AG09319 (cell line): ENCODE measurements around the gene CCDC186.

Experiments
- DNase-seq: peaks from one replicate; pipeline ENCODE4 v3.0.0-alpha.2; 2010; ENCODE audit warnings: low read depth; ENCODE audit errors: extremely low read depth
- CTCF ChIP-seq: IDR thresholded peaks from 2 replicates; pipeline ENCODE4 v1.5.1; 2011; ENCODE audit warnings: low read depth, mild to moderate bottlenecking, inconsistent platforms, low read length, moderate library complexity

Gene CCDC186

DNA sequence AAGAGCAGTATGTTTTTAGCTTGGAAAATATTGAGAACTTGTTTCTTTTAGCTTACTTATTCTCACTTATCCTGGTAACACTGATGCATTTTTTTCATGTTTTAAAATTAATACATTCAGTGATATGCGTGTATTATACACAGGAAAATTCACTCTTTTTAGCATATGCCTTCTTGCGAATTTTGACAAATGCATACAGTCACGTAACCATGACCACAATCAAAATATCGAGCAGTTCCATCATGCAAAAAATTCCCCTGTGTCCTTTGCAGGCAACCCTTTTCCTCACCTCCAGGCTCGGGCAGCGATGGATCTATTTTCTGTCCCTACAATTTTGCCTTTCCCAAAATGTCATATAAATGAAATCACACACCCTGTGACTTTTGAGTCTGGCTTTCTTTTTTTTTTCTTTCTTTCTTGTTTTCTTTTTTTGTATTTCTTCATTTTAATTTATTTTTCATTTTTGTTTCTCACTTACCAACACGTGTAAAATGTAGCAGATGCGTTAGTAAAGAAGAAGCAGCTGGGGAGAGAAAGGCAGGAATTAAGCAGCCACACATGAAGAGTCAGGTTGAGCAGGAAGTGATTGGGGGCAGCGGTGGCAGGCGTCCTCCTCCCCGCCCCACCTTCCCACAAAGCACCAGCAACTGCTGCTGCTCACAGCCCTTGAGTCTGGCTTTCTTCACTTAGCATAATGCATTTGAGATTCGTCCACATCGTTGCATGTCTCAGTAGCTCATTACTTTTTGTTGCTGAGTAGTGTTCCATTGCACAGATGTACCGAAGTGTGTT lies 100.4 kb downstream of the CCDC186 start:
- DNase-seq = no peak
- TF ChIP-seq CTCF = no peak

DNA sequence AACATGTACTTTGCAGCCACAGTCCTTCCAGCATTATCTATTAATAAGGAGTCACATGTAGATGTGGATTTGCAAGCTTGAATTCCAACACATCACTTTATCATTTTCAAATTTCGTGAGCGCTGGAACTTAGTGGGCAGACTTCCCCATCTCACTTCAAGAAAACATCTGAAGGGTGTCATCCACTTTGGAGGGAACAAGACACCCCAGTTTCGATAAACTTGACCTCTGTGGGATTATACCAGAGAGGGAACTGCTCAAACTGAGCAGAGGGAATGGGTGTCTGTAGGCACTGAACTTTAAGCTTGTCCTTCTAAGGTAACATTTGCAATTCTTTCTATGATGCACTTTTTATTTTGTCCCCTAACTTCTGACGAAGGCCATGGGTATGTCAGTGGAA lies 102.8 kb downstream of the CCDC186 start:
- DNase-seq = no peak
- TF ChIP-seq CTCF = no peak
